ENCODE measurements around the gene EP300. TPM values are rescaled to one million over a fixed set of nuclear protein-coding genes. Genes with fewer than 3 reads are reported as not detected.

EP300 gene
- total and polyA plus RNA-seq, 2 of the 8 experiments (the other 6 are each of a cell fraction or from before 2014, with no cell fraction given): 39.5 to 109 TPM

DNA sequence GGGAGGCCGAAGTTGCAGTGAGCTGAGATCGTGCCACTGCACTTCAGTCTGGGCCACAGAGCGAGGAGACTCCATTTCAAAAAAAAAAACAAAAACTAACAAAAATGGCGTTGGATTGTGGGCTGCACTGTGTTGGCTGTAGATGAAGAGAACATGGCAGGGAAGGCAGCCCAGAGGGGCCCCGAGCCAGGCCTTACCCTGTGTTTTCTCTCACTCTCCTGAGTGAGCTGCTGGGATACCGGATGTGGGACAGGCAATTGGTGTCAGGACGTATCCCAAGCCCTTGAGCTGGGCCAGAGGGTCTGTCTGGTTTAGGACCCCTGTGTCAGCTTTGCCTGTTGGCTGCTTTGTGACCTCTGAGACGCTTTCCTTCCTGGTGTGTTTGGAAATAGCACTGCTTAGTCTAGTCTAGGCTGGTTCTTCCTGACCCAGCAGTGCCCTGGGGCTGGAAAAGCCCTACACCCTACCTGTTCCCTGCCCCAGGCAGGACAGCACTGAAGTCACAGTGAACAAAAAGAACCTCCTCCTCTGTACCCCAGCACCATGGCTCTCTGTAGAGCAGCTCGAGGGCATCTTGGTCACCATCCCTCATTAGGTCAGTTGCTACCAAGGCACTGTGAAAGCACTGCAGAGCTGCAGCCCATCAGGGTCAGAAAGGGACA, 130.6 kb downstream of the EP300 start (continued):
- no peak for TF ChIP-seq SRF (IDR thresholded peaks at IDR 0.05; ENCODE audit: low read depth, low read length)
- TF ChIP-seq KDM5A (IDR thresholded peaks at IDR 0.05; ENCODE audit: low read length): no peak
- no peak for TF ChIP-seq GABPA (IDR thresholded peaks at IDR 0.05; ENCODE audit: borderline replicate concordance, insufficient read depth, low read length)
- TF ChIP-seq CHD2 (IDR thresholded peaks at IDR 0.05; ENCODE audit: low read length): no peak
- TF ChIP-seq TAF7 (optimal IDR thresholded peaks at IDR 0.05; ENCODE audit: borderline replicate concordance, low read depth, low read length): no peak
